Activated B cell treated with CpG ODN at 0.5 μM for 24 hours (primary cell): ENCODE data around the gene ZNFX1. TPM values are rescaled to one million over a fixed set of nuclear protein-coding genes. Genes with fewer than 3 reads are reported as not detected.

Source experiments
- ATAC-seq: fragments of 200-7000 bp; cut with Tn5 transposase; one replicate; pipeline ENCODE4 v1.10.0; 2021; ENCODE audit warnings: low read depth, mild to moderate bottlenecking, moderate library complexity
- CTCF ChIA-PET: fragments of 350-600 bp; sonication (Branson Sonifier 250); formaldehyde crosslinking; loops from one replicate; lab custom pipeline; 2021; ENCODE audit warnings: antibody characterized with exemption; lab: Charles Lee
- POLR2A ChIA-PET: fragments of 350-600 bp; sonication (Branson Sonifier 250); formaldehyde crosslinking; loops from one replicate; lab custom pipeline; 2021; ENCODE audit warnings: antibody characterized with exemption; lab: Charles Lee
- DNase-seq: peaks from one replicate; pipeline ENCODE4 v3.0.0; 2022
- H3K27ac Mint-ChIP-seq: one replicate; pipeline ENCODE4 v1.8.0; 2020; ENCODE audit warnings: mixed read lengths
- H3K27me3 Mint-ChIP-seq: one replicate; pipeline ENCODE4 v1.8.0; 2021; ENCODE audit warnings: mixed read lengths
- H3K36me3 Mint-ChIP-seq: one replicate; pipeline ENCODE4 v1.8.0; 2021; ENCODE audit warnings: low read depth, mixed read lengths
- H3K4me1 Mint-ChIP-seq: one replicate; pipeline ENCODE4 v1.8.0; 2021; ENCODE audit warnings: mixed read lengths
- H3K4me3 Mint-ChIP-seq: one replicate; pipeline ENCODE4 v1.8.0; 2020; ENCODE audit warnings: mild to moderate bottlenecking, mixed read lengths
- H3K9me3 Mint-ChIP-seq: one replicate; pipeline ENCODE4 v1.8.0; 2020; ENCODE audit warnings: mixed read lengths
- intact Hi-C: fragments of 100-400 bp; cut with micrococcal nuclease; formaldehyde crosslinking; loops from one replicate; pipeline ENCODE4 v1.15.1; 2024
- total RNA-seq: library from RNA; stranded (reverse); gene quantifications from 2 replicates; pipeline ENCODE4 v1.2.3, GENCODE V29; 2022
- TF ChIP-seq, protein P1 (sequence below): fragments of 200-600 bp; IDR thresholded peaks from one replicate; pipeline ENCODE4 v1.8.0; 2022; ENCODE audit warnings: antibody characterized with exemption, mild to moderate bottlenecking

Gene ZNFX1
- total RNA-seq, 1 donor from 2014 or later = 51.9 TPM

DNA sequence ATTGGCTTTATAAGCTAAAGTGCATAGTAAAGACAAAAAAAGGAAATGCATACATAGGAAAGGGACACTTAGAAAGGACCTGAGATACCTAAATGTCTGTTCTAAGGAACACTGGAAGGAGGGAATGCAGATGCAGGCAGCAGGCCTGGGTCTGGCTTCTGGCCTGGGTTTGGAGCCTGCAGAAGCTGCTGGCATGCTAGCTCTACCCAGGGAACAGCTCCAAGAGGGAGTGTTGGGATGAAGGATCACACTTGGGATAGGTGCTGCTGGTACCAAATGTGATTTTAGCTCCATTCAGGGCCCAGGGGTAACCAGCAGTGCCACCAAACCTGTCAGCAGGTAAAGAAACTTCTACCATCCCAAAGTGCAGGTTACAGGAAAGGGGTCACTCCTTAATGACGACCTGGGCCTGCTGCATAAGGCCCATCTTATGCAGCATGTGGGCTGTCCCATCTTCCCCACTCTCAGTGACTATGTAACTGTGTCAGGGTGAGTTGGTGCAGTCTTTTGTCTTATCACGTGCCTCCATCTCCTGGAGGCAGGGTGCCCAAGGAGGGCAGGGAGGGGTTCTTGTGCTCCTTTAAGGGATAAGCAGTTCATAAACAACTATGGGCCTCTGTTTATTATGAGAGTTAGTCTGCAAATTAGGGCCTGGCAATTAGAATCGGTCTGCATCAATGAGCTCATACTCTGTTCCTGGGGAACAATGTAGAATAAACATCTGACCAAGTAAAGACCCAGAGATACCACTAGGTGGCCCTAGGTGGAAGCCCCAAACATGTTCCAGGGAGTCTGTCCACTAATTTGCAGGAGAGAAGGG lies 31.7 kb downstream of the ZNFX1 start:
- peaks cover 89% of the 10 kb centered on the region for H3K36me3 Mint-ChIP-seq
- H3K9me3 Mint-ChIP-seq = no peaks in the 10 kb centered on the region
- no peak overlapping the region for H3K4me3 Mint-ChIP-seq
- H3K27ac Mint-ChIP-seq = peak overlapping the region; percentile 50
- ChIA-PET POLR2A (interaction anchor here (0.7 to 2.1 kb wide), 2 partner anchors 17 to 35 kb away, joined by 3 to 7 read pairs; no protein-coding TSS in a partner anchor), CTCF (interaction anchor here (1.2 to 2.8 kb wide), 3 partner anchors 8 to 113 kb away, joined by 4 to 11 read pairs (median 4); no protein-coding TSS in a partner anchor)
- TF ChIP-seq, protein P1, sequence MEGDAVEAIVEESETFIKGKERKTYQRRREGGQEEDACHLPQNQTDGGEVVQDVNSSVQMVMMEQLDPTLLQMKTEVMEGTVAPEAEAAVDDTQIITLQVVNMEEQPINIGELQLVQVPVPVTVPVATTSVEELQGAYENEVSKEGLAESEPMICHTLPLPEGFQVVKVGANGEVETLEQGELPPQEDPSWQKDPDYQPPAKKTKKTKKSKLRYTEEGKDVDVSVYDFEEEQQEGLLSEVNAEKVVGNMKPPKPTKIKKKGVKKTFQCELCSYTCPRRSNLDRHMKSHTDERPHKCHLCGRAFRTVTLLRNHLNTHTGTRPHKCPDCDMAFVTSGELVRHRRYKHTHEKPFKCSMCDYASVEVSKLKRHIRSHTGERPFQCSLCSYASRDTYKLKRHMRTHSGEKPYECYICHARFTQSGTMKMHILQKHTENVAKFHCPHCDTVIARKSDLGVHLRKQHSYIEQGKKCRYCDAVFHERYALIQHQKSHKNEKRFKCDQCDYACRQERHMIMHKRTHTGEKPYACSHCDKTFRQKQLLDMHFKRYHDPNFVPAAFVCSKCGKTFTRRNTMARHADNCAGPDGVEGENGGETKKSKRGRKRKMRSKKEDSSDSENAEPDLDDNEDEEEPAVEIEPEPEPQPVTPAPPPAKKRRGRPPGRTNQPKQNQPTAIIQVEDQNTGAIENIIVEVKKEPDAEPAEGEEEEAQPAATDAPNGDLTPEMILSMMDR = no peak
- no peak for DNase-seq
- intact Hi-C loops = no loop called here
- peak; percentile 71 for ATAC-seq
- no peaks in the 10 kb centered on the region for H3K27me3 Mint-ChIP-seq
- H3K4me1 Mint-ChIP-seq = no peaks in the 10 kb centered on the region

DNA sequence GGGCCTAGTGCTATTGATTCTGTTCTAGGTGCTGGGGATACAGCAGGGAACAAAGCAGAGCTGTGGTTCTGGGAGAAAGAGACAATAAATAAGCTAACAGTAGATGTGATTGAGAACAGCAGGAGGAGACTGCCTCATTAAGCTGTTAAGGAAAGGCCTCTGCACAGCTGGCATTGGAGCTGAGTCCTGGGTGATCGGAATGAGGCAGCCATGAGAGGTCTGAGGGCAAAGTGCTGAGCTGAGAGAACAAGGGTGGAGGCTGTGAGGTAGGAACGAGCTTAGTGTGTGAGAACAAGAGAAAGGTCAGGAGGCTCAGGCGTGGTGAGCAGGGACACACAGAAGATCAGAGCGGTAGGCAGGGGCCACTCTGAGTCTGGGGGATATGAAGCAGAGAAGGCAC lies 40.3 kb downstream of the ZNFX1 start:
- DNase-seq (no peak), ATAC-seq (no peak)
- Mint-ChIP-seq H3K4me1 (no peaks in the 10 kb centered on the region), H3K27me3 (no peaks in the 10 kb centered on the region), H3K36me3 (peaks cover 85% of the 10 kb centered on the region), H3K27ac (no peak overlapping the region), H3K4me3 (no peak overlapping the region), H3K9me3 (no peaks in the 10 kb centered on the region)
- ChIA-PET POLR2A (no interaction called here), CTCF (interaction anchor here (0.6 to 2.1 kb wide), 3 partner anchors 9 to 225 kb away, joined by 3 to 11 read pairs (median 3); no protein-coding TSS in a partner anchor)
- TF ChIP-seq, protein P1 = no peak
- intact Hi-C loops = no loop called here

DNA sequence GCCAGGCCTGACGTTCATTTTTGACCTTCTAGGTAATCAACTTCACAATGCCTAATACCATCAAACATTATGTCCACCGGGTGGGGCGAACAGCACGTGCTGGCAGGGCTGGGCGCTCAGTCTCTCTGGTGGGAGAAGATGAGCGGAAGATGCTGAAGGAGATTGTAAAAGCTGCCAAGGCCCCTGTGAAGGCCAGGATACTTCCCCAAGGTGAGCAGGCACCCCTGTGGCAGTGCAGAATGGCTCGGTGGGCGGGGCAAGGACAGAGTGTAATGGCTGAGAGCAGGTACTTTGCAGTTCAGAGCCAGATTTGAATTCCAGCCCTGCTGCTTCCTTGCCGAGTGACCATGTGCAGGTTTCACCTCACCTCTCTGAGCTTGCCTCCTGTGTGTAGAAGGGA lies 41.6 kb downstream of the ZNFX1 start:
- H3K27me3 Mint-ChIP-seq = no peaks in the 10 kb centered on the region
- H3K4me1 Mint-ChIP-seq = peaks cover 2% of the 10 kb centered on the region
- no peak overlapping the region for H3K27ac Mint-ChIP-seq
- DNase-seq (no peak), ATAC-seq (no peak)
- ChIA-PET POLR2A (interaction anchor here (0.7 kb wide), 1 partner anchor 116 kb away, joined by 4 read pairs; no protein-coding TSS in a partner anchor), CTCF (no interaction called here)
- intact Hi-C loops = no loop called here
- H3K36me3 Mint-ChIP-seq = peaks cover 79% of the 10 kb centered on the region
- H3K9me3 Mint-ChIP-seq = no peaks in the 10 kb centered on the region
- H3K4me3 Mint-ChIP-seq = no peak overlapping the region
- TF ChIP-seq, protein P1 = no peak

DNA sequence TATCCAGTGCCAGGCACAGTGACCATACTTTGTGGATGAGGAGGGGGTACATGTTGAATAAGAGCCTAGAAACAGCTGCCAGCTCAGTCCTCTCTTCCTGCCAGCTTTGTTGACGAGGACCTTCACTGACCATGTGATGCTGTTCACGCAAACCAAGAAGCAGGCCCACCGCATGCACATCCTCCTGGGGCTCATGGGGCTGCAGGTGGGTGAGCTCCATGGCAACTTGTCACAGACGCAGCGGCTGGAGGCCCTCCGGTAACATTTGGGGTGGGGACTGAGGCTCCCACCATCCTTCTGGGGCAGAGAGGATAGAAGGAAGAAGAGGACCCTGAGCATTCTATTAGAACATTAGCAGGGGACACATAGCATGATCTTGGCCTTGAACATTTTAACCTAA lies 43.0 kb downstream of the ZNFX1 start:
- H3K4me1 Mint-ChIP-seq = peaks cover 15% of the 10 kb centered on the region
- ChIA-PET CTCF (no interaction called here), POLR2A (interaction anchor here (1.1 kb wide), 1 partner anchor 13 kb away, joined by 3 read pairs; no protein-coding TSS in a partner anchor)
- no peaks in the 10 kb centered on the region for H3K9me3 Mint-ChIP-seq
- H3K27me3 Mint-ChIP-seq = no peaks in the 10 kb centered on the region
- H3K27ac Mint-ChIP-seq = no peak overlapping the region
- DNase-seq (no peak), ATAC-seq (no peak)
- TF ChIP-seq, protein P1 = no peak
- H3K36me3 Mint-ChIP-seq = peaks cover 81% of the 10 kb centered on the region
- intact Hi-C loops = loop anchor here (5.0 kb wide), 1 partner anchor 42 kb away; the partner anchor contains the start of gene ZNFX1
- no peak overlapping the region for H3K4me3 Mint-ChIP-seq

DNA sequence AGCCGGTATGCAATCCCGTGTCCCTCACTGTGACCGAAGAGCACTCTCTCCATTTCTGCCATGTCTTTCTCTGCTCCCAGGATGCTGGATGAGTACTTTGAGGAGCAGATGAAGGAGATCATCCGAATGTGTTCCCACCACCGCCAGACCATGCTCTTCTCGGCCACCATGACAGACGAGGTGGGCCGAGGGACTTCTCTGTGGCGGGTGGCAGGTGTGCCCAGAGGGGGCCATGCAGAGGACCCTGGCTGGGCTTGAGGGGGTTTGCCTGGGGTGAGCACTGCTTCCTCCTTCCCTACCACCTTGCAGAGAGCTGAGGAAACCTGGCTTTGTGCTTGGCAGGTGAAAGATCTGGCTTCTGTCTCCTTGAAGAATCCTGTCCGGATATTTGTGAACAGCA lies 44.6 kb downstream of the ZNFX1 start:
- ChIA-PET POLR2A (interaction anchor here (0.5 kb wide), 1 partner anchor 28 kb away, joined by 4 read pairs; no protein-coding TSS in a partner anchor), CTCF (no interaction called here)
- TF ChIP-seq, protein P1 = no peak
- H3K36me3 Mint-ChIP-seq = peaks cover 80% of the 10 kb centered on the region
- DNase-seq = no peak
- no peak overlapping the region for H3K27ac Mint-ChIP-seq
- peaks cover 15% of the 10 kb centered on the region for H3K4me1 Mint-ChIP-seq
- no peaks in the 10 kb centered on the region for H3K27me3 Mint-ChIP-seq
- ATAC-seq = no peak
- no peaks in the 10 kb centered on the region for H3K9me3 Mint-ChIP-seq
- intact Hi-C loops = loop anchor here (5.0 kb wide), 1 partner anchor 44 kb away; the partner anchor contains the start of gene ZNFX1
- no peak overlapping the region for H3K4me3 Mint-ChIP-seq
